Thyroid gland (tissue), 4 donors: ENCODE measurements around the gene CAPSL.

Source experiments
- POLR2A ChIP-seq, 2 donors: fragments of 450-650 bp; IDR thresholded peaks; one replicate each; pipeline ENCODE4 v1.6.1; 2017; ENCODE audit warnings: antibody characterized with exemption in 2 of 2, mild to moderate bottlenecking in 2 of 2, moderate library complexity in 1 of 2
- TF ChIP-seq, protein P1 (sequence below), 6 experiments: fragments of 200-600 bp in 3 of 6; fragments of 450-650 bp in 3 of 6; sonication (generic) in 3 of 6; IDR thresholded peaks; one replicate each; pipeline ENCODE4 v1.5.1; 2016 to 2019; ENCODE audit warnings: antibody characterized with exemption in 6 of 6, mild to moderate bottlenecking in 2 of 6, inconsistent platforms in 1 of 6, moderate library complexity in 1 of 6

DNA sequence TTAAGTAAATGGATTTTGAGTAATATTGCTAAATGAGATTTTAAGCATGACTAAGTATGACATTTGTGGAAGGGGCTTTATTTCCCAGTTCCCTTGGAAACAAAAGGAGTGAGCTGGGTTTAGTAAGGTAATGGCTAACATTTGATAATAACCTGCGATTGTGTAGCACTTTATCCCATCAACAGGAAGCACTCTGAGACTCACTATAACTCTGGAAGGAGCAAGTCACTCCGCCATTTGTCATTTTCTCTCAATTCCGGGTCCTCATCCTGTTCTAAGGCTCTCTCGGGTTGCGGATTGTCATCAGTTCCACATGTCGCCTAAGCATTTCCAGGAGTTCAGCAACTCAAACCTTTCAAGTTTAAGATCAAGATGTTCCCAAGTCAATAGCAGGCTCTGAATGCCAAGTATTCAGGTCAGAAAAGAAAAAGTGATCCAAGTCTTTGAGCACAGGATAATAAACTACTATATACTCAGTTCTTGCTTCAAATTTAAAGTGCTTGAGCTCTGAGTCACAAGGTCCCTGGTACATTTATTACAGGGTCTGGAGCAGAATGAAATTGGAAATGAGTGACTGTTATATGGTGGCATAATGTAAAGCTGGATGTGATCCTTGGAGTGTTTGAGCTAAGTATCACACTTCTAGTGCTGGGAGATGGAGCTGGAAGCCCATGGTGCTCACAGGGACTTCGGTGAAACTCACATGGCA lies 39.3 kb downstream of the CAPSL start:
- TF ChIP-seq, protein P1, sequence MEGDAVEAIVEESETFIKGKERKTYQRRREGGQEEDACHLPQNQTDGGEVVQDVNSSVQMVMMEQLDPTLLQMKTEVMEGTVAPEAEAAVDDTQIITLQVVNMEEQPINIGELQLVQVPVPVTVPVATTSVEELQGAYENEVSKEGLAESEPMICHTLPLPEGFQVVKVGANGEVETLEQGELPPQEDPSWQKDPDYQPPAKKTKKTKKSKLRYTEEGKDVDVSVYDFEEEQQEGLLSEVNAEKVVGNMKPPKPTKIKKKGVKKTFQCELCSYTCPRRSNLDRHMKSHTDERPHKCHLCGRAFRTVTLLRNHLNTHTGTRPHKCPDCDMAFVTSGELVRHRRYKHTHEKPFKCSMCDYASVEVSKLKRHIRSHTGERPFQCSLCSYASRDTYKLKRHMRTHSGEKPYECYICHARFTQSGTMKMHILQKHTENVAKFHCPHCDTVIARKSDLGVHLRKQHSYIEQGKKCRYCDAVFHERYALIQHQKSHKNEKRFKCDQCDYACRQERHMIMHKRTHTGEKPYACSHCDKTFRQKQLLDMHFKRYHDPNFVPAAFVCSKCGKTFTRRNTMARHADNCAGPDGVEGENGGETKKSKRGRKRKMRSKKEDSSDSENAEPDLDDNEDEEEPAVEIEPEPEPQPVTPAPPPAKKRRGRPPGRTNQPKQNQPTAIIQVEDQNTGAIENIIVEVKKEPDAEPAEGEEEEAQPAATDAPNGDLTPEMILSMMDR (IDR thresholded peaks at IDR 0.05) = no peak
- no peak for TF ChIP-seq POLR2A (IDR thresholded peaks at IDR 0.05)
